Ascending aorta (tissue), 2 donors: ENCODE results near the gene P4HA2. TPM values are rescaled to one million over a fixed set of nuclear protein-coding genes. Genes with fewer than 3 reads are reported as not detected.

Source experiments
- DNase-seq, 2 donors: peaks; one replicate each; pipeline ENCODE4 v3.0.0-alpha.2; 2019; ENCODE audit warnings: low spot score in 2 of 2
- H3K27ac ChIP-seq, 2 donors: fragments of 200-600 bp; sonication (generic); one replicate each; pipeline ENCODE4 v1.5.1; 2016 to 2017; ENCODE audit warnings: mild to moderate bottlenecking in 1 of 2
- H3K27me3 ChIP-seq: fragments of 200-600 bp; sonication (generic); one replicate; pipeline ENCODE4 v1.5.1; 2017
- H3K36me3 ChIP-seq, 2 donors: fragments of 200-600 bp; sonication (generic); one replicate each; pipeline ENCODE4 v1.5.1; 2016
- H3K4me1 ChIP-seq, 2 donors: fragments of 200-600 bp; sonication (generic); one replicate each; pipeline ENCODE4 v1.5.1; 2016 to 2017; ENCODE audit warnings: mild to moderate bottlenecking in 1 of 2
- H3K4me3 ChIP-seq, 2 donors: fragments of 200-600 bp; sonication (generic); one replicate each; pipeline ENCODE4 v1.5.1; 2016 to 2017; ENCODE audit warnings: mild to moderate bottlenecking in 1 of 2
- H3K9me3 ChIP-seq, 2 donors: fragments of 200-600 bp; sonication (generic); one replicate each; pipeline ENCODE4 v1.5.1; 2016
- intact Hi-C: fragments of 100-400 bp; cut with DNase I; formaldehyde crosslinking; loops from one replicate; pipeline ENCODE4 v1.15.1; 2023
- total RNA-seq: library from RNA; depleted of rRNA; stranded (reverse); fragments of >200 nt; gene quantifications from one replicate; pipeline ENCODE4 v1.1.0, GENCODE V29; 2016
- TF ChIP-seq, protein P1 (sequence below), 3 experiments: fragments of 200-600 bp in 2 of 3; fragments of 450-650 bp in 1 of 3; sonication (generic) in 2 of 3; IDR thresholded peaks; one replicate each; pipeline ENCODE4 v1.5.1; 2016 to 2019; ENCODE audit warnings: antibody characterized with exemption in 3 of 3, mild to moderate bottlenecking in 1 of 3, moderate library complexity in 1 of 3

Gene P4HA2
- 22.6 TPM for total RNA-seq

DNA sequence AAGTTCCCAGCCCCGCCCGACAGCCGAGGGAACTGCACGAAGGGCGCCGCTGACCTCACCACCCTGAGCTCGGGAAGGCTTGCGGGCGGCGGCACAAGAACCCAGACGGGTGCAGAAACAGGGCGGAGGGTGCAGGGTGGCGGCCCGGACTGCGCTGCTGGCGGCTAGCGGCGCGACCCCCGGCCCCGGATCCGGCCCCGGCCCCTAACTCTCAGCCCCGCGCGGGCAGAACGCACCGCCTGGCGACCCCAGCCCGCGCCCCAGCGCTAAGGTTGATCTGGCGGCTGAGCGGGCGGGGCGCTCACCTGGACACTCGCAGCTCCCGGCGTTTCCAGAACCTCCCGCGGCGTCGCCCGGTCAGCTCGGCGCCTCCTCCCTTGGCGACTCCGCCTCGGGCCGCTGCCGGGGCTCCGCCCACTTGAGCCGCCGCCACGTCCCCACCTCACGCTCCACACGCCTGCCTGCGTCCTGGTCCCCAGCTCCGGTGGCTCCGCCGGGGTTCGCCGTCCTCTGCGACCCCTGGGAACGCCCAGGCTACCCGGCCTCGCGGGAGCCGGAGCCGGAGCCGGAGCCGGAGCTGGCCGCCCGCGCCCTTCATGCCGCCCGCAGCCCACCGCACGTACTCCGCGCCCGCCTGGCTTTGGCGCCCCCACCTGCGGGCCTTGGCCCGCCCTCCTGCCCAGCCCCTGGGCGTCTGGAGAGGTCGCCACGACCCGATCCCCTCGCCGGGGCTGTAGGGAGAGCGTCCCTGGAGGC is at the start of gene P4HA2:
Gene P4HA2, minus strand, starts transcription at position 369 of the 756 bp plus-strand sequence. CDS start 9,227 bp downstream, outside the sequence.
- intact Hi-C loops = loop anchor here (2.0 to 10.0 kb wide), 4 partner anchors 31 to 267 kb away; partner anchors contain the start of gene IRF1
- peaks cover 20 to 42% of the 10 kb centered on the region in 2 donors for H3K4me1 ChIP-seq

DNA sequence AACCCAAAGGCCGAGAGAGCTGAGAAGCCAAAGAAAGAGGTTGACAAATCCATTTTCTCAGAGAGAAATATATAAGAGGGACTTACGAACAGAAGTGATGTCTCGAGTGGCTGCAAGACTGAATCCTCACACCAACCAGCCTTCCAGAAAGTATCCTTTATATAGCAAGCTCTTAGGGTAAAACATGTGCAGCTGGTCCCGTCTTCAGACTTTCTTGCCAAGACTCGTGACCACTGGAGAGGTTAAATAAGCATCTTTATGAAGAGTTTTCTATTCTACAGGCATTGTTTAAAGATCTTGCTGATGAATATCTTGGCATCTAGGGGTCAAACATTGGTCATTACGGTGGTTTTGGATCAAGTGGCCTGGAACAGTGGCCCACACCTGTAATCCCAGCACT is 49.6 kb upstream of the P4HA2 start:
- TF ChIP-seq, protein P1, sequence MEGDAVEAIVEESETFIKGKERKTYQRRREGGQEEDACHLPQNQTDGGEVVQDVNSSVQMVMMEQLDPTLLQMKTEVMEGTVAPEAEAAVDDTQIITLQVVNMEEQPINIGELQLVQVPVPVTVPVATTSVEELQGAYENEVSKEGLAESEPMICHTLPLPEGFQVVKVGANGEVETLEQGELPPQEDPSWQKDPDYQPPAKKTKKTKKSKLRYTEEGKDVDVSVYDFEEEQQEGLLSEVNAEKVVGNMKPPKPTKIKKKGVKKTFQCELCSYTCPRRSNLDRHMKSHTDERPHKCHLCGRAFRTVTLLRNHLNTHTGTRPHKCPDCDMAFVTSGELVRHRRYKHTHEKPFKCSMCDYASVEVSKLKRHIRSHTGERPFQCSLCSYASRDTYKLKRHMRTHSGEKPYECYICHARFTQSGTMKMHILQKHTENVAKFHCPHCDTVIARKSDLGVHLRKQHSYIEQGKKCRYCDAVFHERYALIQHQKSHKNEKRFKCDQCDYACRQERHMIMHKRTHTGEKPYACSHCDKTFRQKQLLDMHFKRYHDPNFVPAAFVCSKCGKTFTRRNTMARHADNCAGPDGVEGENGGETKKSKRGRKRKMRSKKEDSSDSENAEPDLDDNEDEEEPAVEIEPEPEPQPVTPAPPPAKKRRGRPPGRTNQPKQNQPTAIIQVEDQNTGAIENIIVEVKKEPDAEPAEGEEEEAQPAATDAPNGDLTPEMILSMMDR (IDR thresholded peaks at IDR 0.05) = no peak
- Histone ChIP-seq H3K36me3 (peaks cover 3 to 5% of the 10 kb centered on the region in 2 donors), H3K9me3 (no peaks in the 10 kb centered on the region), H3K27ac (no peak overlapping the region), H3K4me1 (peaks cover 0 to 2% of the 10 kb centered on the region in 2 donors), H3K27me3 (no peaks in the 10 kb centered on the region), H3K4me3 (no peak overlapping the region)
- intact Hi-C loops = no loop called here
- DNase-seq = no peak

More for the DNA sequence above, at the start of gene P4HA2:
- H3K27me3 ChIP-seq = no peaks in the 10 kb centered on the region
- peak within 1 kb of the TSS; percentile 61 to 83 for H3K4me3 ChIP-seq
- peak within 1 kb of the TSS; percentile 84 to 87 for H3K27ac ChIP-seq
- TF ChIP-seq, protein P1 (IDR thresholded peaks at IDR 0.05) = peak in 2 of 3 experiments; percentile 25 to 27
- DNase-seq = peak in 1 of 2 donors; percentile 89
- no peaks in the 10 kb centered on the region for H3K36me3 ChIP-seq
- H3K9me3 ChIP-seq = no peaks in the 10 kb centered on the region

DNA sequence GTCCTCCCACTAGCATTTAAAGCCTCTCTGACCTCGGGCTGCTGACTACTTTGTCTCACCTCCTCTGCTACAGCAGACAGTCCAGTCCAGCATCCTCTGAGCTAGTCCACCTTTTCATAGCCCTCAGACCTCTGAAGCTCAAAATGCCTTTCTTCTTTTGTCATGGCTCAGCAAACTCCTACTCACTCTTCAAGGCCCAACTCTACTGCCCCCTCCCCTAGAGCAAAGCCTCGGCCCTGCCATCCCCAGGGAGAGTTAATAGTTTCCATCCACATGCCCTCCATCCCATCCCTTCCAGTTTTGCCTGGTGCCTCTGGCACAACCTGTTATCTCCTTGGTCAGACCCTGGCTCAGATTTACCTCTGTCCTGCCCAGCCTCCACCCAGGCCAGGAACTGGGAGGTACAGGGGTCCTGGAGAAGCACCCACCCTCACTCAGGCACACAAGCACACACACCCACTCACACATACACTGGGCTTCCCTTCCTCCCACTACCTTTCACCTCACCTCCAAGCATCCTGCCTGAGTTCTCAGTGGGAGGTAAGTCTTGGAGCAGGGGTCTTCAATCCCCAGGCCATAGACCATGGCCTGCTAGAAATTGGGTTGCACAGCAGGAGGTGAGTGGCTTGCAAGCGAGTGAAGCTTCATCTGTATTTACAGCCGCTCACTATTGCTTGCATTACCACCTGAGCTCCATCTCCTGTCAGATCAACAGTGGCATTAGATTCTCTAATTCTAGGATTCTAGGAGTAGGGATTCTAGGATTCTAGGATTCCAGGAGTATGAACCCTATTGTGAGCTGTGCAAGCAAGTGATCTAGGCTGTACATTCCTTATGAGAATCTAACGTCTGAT is 47.9 kb upstream of the P4HA2 start:
- Histone ChIP-seq H3K4me3 (no peak overlapping the region), H3K27me3 (no peaks in the 10 kb centered on the region), H3K4me1 (peaks cover 0 to 2% of the 10 kb centered on the region in 2 donors), H3K36me3 (peaks cover 15 to 21% of the 10 kb centered on the region in 2 donors), H3K9me3 (no peaks in the 10 kb centered on the region), H3K27ac (no peak overlapping the region)
- no peak for DNase-seq
- TF ChIP-seq, protein P1 (IDR thresholded peaks at IDR 0.05) = no peak
- intact Hi-C loops = no loop called here

DNA sequence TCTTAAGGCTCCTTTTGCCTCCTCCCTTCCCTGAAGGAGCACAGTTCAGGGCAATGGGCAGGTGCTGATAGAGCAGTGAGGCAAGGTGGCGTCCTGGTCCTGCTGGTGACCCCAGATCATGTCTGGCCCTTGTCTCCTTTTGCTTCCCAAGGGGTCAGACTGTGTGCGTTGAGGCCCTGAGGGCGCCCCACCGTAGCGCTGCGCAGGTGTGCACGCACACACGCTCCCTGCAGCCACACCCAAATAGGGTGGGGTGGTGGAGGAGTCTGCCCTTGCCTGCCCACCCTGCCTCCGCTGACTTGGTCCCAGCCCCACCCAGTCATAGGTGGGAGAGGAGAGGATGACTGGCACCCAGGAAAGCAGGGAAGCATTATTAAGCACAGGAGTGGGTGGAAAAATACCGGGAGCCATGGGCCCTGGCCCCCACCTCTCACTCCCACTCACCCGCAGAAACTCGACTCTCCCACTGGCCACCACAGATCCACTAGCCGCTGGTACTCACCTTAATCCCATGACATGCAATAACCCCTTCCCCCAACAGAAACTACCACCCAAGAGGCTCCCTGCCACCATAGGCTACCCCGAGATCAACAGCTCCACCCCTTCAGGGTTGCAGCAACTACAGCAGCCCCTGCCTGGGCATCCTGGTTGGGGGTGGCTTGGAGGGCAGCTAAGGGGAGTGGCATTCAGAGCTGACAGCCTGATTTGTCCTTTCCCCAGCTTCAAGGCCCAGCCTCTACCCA is 46.6 kb upstream of the P4HA2 start:
- no peak overlapping the region for H3K27ac ChIP-seq
- TF ChIP-seq, protein P1 (IDR thresholded peaks at IDR 0.05) = no peak
- no peak overlapping the region for H3K4me3 ChIP-seq
- DNase-seq = peak in 1 of 2 donors; percentile 57
- peaks cover 15 to 27% of the 10 kb centered on the region in 2 donors for H3K36me3 ChIP-seq
- H3K4me1 ChIP-seq = peaks cover 0 to 2% of the 10 kb centered on the region in 2 donors
- no peaks in the 10 kb centered on the region for H3K27me3 ChIP-seq
- intact Hi-C loops = no loop called here
- no peaks in the 10 kb centered on the region for H3K9me3 ChIP-seq

DNA sequence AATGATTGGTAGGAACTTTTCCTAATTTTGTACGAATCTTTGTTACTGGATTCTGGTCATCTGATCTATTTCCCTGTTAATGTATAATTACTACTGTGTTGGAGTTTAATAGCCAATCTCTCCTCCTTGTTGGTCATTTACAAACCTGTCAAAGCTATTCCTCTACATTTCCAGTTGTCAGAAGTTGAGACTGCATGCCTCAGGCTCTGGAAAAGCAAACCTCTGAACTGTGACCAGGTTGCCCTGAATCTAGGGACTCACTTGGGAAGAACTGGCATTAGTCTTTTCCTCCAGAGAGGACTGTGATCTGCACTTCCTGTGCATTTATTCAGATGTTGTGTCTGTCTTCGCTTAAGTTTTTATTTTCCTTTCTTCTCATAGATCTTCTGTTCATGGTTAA is 46.0 kb upstream of the P4HA2 start:
- no peak for DNase-seq
- Histone ChIP-seq H3K9me3 (no peaks in the 10 kb centered on the region), H3K27ac (no peak overlapping the region), H3K4me1 (peaks cover 0 to 2% of the 10 kb centered on the region in 2 donors), H3K36me3 (peaks cover 15 to 27% of the 10 kb centered on the region in 2 donors), H3K27me3 (no peaks in the 10 kb centered on the region), H3K4me3 (no peak overlapping the region)
- TF ChIP-seq, protein P1 (IDR thresholded peaks at IDR 0.05) = no peak
- intact Hi-C loops = loop anchor here (2.0 kb wide), 1 partner anchor 19 kb away; no protein-coding TSS in a partner anchor
